ENCODE data around the gene ZNF816.
"Not testable (repeated sequence)": the region's sequence is repeated elsewhere in the genome, so short reads cannot be mapped to it uniquely, and the experiment has no call there.

ZNF816 gene

DNA sequence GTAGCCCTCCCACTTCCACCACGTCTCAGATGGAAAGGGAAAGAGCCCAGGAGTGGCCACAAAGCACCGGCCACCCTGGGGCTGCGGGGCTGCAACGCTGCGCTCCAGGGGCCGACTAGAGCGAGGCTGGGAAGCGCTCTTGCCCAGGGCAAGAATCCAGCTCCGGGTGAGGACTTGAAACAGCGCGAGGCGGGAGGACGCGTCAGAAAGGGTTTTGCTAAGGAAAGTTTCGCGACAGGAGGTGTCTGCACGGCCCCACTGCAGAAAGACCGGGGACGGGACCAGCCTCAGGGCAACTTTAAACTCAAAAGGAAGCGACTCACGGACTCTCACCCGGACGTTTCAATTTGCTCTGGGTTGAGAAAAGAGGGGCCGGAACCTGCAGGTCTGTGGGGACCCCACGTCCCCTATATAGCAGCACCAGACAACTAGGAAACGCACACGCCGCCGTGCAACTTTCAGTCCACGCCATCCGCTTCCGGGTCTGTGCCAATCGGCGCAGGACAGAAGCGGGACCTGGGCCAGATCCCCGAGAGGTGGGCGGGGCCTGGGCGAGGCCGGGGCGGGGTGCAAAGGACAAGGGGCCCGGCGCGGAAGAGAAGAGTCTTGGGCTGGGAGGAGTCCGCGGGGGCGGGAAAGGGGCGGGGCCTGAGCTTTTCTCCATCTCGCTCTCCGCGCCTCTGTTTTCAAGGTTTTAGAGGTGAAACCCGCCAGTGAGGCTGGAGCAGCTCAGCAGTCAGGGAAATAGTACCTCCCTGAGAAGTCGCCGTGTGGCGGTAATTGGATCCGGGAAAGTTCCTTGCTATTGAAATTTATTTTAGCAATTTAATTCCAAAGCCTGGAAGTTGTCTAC lies at the start of gene ZNF816:
Gene ZNF816 (minus strand): TSS at position 488 of the 853 bp plus-strand sequence. CDS start 6,792 bp downstream, outside the sequence.
- peak; percentile 87 for DNase-seq

DNA sequence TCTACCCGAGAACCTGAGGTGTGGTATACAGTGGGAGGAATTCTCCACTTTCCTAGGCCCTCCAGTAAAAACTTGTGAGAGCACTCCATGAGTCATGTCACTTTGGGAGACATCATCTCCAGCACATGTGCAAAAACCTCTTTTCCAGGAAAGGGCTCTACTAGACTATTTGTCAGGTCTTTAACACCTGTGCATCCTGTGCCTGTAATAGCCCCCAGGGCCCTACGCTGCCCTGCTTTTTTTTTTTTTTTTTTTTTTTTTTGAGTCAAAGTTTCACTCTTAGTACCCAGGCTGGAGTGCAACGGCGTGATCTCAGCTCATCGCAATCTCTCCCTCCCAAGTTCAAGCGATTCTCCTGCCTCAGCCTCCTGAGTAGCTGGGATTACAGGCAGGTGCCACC lies 49.3 kb upstream of the ZNF816 start:
- no peak for DNase-seq

DNA sequence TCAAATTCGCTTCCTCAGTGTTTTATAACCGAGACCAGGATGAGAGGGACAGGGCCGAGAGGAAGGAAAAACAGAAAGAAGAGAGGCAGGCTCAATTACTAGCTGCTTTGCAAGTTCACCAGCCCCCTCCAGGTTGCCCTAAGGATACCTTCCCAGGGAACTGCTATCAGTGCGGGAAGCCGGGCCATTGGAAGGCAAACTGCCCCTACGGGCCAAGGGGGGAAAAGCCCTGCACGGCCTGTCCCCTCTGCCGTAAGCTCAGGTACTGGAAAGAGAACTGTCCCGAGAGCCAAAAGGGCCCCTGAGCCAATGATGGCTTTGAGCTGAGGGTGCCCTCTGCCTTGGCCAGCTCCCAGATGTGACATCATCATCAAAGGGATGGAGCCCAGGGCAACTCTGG lies 47.8 kb upstream of the ZNF816 start:
- no peak for DNase-seq

DNA sequence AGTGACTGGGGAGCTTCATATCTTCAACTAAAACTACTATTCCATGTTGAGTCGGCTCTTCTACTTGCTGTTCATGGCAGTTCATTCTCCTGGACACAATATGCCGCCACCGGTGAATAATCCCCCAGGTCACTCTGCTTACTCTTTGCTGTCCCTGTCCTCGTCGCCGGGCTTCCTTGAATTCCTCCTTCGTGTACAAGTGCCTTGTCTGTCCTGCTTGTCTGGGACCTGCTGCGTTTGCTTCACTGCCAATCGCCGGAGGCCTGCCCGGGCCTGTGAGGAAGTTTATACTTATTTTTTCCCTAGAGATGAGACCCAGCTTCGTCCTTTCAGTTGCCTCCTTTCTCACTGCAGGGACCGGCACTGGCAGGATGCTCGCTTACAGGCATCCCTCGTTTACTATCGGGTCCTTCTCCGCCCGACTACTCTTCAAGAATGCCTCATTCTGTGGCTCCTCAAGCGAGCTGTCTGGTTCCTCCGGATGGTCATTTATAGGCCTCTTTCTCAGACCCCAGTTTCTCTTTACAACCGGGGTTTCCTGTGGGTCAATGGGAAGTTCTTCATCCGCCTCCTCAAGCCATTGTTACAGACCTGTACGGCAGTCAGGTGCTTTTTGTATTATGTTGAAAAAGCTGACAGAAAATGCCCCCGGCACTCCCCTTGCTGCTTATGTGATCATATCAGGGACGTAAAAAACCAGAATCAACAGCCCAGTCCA lies 45.5 kb upstream of the ZNF816 start:
- no peak for DNase-seq

DNA sequence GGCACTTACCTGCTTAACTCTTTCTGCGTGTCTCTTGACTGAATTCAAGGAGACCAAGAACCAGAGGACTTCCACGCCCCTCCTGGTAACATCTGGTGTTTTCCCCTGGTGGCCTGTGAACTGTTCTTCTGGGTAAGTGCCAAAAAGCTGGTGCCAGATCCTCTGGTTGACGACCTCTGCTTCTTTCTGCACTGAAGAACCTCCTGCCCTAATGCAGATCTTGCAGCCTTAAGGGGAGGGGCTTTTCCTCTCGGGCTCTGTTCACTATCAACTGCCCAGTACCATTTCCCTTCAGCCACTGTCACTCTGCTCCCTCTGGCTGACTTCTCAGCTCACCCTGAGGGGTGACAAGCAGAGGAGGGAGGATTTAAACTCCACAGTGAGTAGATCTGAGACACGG lies 44.9 kb upstream of the ZNF816 start:
- DNase-seq = peak; percentile 27

DNA sequence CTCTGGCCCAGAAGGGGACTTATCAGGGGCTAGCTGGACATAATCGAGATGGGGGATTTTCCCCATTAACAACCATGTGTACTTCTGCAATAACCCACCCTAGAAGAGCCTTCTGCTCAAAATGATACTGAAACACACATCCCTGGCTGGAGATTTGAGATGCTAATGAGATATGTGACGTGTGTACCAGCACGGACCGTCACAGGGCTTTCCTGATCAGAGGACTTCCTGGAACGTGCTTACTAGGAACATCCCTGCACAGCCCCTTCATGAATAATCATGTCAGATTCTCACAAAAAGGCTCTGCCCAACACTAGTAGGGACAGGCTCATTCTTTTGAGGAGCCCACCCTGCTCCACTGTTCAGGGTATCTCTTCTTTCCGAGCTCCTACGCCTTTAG lies 44.5 kb upstream of the ZNF816 start:
- DNase-seq = no peak

DNA sequence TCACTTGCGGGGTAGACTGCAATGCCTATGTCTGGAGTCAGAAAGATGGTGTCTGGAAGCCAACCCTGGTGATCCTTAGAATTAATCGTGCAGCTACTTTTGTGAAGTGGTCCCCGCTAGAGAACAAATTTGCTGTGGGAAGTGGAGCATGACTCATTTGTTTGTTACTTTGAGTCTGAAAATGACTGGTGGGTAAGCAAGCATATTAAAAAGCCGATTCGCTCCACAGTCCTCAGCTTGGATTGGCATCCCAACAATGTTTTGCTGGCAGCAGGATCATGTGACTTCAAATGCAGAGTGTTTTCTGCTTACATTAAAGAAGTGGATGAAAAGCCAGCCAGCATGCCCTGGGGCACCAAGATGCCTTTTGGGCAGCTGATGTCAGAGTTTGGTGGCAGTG lies 41.6 kb upstream of the ZNF816 start:
- no peak for DNase-seq

DNA sequence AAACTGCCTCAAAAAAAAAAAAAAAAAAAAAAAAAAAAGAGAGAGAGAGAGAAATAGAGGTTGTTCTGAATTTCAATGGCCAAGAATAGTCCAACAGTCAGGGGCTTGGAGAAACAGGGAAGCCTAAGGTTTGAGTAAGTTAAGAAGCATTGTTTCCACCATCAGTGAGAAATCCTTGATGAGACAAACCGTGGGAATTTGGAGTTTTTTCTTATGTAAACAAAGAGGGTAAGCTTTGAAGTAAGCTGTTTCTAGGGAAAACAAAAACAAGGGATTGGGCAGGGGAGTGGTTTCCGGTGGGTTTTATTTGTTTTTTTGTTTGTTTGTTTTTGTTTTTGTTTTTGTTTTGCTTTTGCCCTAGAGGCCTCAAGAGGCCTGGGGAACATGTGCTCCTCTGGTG lies 39.8 kb upstream of the ZNF816 start:
- DNase-seq = no peak

DNA sequence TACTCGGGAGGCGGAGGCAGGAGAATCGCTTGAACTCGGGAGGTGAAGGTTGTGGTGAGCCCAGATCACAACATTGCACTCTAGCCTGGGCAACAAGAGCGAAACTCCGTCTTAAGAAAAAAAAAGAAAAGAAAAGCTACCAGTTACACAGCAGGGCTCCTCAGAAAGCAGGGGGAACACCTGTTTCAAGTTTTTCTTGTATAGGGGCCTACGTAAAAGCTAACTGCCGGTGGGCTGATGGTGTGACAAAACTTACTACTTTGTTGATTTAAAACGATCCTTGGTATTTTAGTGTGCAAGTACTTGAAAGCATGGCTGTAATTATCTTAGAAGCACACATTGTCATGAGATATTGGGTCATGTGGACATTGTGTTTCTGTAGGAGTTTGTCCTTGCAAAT lies 35.3 kb upstream of the ZNF816 start:
- no peak for DNase-seq

DNA sequence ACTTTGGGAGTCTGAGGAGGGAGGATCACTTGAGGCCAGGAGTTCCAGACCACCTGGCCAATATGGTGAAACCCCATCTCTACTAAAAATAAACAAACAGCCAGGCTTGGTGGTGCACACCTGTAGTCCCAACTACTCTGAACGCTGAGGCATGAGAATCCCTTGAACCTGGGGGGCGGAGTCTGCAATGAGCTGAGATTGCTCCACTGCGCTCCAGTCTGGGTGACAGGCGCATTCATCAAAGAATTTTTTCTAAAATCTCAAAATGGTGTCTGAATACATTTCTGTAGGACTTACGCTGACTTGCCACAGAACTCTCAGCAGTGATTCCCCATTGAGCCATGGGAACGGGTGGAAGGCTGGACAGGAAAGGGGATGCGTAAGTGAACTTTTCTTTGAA lies 33.0 kb upstream of the ZNF816 start:
- DNase-seq = no peak

DNA sequence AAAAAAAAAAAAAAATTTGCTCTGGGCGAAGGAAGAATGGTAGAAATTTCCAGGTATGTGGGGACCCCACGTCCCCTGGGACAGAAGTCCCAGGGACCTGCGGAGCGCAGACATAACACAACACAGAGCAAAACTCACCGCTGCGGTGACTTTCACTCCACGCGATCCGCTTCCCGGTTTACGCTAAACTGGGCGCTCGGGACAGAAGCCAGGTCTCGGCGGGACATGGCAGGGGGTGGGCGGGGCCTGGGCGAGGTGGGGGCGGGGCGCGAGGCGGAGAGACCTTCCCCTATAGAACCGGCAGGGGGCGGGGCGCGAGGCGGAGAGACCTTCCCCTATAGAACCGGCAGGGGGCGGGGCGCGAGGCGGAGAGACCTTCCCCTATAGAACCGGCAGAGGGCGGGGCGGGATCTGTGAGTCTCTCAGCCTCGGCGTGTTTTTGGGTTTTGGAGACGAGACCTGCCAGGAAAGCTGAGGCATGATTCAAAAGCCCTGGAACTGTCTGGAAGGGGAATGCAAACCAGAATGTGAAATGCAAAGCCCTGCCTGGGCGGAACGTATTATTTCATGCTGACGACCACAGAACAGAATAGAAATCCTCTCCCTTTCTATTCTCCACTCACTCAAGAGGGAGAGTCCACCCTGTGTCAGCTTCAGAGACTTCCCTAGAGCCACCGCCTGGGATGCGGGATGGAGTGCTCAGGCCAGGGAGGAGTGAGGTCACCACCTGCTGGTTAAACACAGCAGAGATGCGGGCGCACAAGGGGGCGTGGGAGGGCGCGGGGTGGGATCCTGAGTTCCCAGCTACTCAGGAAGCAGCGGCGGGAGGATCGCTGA lies 30.9 kb upstream of the ZNF816 start:
- peak; percentile 41 for DNase-seq

DNA sequence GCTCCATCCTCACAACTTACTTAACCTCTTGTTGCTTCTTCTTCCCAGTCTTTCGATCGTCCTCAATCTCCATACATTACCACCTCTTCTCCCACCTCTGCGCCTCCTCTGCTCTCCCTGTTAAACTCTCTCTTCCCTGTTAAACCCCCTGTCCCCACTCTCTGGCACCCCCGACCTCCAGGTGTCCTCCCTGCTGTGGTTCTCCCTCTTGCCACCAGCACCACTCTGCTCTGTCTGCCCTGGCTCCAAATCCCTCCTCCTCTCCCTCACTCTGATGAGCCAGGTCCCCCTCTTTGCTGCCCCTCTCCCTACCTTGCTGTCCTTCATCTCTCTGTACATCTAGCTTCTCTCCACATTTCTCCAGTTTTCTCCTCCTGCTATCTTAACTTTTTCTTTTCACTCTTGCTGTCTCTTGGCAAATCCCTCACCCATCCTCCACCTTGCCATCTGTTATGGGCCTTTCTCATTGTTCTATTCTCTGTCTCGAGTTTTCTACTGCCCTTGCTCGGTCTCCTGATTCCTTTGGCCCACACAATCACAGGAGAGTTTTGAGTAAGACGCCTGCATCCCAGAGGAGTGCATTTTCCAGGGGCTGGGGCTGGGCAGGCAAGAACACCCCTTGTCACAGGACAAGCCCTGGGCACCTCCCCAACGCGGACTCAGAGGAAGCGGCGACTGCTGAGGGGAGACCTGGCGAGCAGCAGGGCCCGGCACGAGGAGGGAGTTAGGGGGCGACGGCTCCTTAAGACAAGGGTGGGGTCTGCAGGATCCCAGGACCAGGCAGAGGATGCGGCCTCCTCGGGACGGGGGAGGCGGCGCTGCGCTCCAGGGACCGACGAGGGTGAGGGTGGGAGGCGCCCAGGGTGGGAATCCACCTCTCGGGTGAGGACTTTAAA lies 29.7 kb upstream of the ZNF816 start:
- DNase-seq = no peak

DNA sequence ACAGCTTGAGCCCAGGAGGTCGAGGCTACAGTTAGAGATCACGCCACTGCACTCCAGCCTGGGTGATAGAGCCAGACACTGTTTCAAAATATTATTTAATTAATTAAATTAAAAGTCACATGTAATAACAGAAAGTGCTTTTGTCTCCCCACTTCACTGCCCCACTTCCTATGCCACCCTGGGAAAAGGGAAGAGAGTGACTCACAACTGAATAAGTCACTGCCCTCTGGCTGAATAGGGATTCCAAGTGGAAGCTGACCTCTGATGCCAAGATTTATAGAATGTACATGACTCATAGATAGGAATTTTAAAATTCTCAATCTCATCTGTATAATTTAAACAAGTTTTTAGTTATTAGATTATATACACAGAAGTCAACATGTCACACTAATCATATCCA lies 28.8 kb upstream of the ZNF816 start:
- DNase-seq = no peak

DNA sequence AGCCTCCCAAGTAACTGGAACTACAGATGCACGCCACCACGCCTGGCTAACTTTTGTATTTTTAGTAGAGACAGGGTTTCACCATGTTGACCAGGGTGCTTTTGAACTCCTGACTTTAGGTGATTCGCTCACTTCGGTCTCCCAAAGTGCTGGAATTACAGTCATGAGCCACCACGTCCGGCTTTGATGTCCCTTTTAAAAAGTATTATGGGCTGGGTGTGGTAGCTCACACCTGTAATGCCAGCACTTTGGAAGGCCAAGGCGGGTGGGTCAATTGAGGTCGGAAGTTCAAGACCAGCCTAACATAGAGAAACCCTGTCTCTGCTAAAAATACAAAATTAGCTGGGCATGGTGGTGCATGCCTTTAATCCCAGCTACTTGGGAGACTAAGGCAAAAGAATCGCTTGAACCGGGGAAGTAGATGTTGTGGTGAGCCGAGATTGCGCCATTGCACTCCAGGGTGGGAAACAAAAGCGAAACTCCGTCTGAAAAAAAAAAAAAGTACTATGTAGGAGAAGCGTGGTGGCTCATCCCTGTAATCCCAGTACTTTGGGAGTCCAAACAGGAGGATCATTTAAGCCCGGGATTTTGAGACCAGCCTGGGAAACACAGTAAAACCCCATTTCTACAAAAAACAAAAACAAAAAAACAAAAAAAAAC lies 28.2 kb upstream of the ZNF816 start:
- DNase-seq = no peak

DNA sequence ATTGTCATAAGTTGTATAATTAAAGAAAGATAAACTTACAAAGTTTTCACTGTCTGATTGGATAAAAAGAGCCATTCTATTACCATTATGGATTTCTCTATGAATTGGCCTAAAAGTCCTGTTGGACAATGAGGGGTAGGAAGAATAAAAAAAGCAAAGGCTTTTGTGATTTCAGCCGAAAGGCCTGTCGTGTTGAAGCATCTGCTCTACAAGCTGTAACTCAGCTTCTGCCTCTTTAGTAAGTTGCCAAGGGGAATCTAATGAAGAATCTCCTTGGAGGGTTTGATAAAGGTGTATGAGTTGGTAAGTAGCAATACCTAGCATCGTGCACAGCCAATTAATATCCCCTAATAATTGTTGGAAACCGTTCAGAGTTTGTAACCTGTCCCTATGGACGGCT lies 25.8 kb upstream of the ZNF816 start:
- DNase-seq = no peak

DNA sequence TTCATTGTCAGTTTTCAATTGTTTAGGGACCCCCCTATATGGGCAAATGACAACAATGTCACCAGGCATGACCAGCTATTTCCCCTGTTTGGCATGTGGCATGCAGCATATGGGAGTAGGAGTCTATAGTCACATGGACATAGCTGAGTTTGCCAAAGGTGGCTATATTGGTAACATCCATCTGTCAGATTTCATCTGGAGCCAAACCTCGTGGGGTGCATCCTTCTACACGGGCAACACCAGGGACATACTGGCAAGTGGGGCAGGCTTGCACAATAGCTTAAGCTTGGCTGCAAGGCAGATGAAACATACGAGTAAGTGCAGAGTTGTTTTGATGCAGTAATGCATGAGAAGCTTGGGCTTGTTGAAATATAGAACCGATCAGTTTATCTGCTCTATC lies 24.5 kb upstream of the ZNF816 start:
- DNase-seq = peak; percentile 3

DNA sequence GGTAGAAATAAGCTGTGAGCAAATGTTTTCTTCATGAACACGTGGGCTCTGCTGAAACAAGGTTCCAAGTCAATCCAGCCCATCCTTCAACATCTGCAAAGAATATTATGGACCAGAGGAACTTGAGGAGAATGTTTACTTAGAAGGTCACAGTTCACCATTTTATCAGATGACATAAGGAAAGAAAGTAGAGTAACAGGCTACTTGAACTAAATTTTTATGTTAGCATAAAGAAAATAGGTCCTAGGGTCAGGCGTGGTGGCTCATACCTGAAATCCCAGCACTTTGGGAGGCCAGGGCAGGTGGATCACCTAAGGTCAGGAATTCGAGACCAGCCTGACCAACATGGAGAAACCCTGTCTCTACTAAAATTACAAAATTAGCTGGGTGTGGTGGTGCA lies 20.5 kb upstream of the ZNF816 start:
- DNase-seq = not testable (repeated sequence)

DNA sequence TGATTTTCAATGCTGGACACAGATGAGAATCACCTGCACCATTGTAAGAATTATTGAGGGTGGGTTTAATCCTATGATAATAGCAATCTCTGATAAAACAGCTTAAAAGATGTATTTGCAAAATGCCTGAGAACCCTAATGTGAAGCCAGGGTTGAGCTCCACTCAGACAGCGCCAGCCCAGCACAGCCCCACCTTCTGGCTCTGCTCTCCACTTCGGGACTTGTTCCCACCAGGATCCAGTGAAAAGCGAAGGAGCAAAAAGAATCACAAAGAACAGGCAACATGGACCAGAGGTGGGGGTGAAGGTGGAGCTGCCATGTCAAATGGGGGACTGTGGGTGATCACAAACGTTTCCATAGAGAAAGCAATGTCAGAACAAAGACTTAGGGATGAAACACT lies 18.6 kb upstream of the ZNF816 start:
- DNase-seq = no peak

DNA sequence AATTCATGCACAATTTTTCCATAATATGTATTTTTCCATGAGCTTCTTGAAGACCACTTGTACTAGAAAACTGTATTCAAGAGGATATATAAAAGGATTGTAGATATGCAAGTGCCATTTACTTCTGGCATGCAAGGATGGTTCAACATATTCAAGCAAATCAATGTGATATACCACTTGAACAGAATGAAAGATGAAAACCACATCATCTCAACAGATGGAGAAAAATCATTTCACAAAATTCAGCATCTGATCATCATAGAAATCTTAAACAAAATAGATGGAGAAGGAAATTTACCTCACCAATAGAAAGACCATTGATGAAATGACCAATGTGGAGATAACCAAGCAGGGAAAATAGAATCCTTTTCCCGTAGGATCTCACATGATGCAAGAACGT lies 5.1 kb upstream of the ZNF816 start:
- DNase-seq = no peak

DNA sequence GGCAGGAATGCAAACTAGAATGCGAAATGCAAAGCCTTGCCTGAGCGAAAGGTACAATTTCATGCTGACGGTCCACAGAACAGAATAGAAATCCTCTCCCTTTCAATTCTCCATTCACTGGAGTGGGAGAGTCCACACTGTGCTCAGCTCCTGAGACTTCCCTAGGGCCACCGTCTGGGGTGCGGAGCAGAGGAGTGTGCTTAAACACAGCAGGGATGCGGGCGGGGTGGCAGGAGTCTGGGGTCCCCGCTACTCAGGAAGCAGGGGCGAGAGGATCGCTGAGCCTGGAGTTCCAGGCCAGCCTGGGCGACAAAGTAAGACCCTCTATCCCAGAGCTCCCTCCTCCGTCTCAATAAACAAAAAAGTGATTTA lies 552 bp upstream of the ZNF816 start:
- DNase-seq = no peak

DNA sequence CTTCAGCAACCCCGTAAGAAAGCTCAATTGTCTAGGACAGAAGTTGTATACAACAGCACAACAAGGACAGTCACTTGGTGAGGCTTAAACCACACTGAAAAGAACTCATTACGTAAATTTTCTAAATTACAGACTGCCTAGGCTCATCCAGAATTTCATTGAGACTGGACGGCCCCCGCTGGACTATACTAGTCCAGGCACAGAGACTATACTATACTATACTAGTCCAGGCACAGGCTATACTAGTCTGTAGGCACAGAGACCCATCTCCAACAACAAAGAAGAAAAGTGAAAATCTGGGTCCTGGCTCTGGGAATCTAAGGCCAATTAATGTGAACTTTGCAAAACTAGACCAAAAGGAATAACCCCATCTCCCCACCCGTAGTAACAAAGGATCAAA lies 700 bp downstream of the ZNF816 start:
- DNase-seq = no peak
